NCI-H1092 treated with DMSO at 0.1 percent for 48 hours (cell line): ENCODE measurements around the gene DDR2.
"Not testable (repeated sequence)": the region's sequence is repeated elsewhere in the genome, so short reads cannot be mapped to it uniquely, and the experiment has no call there.

Experiments used
- DNase-seq: peaks from one replicate; lab custom pipeline; 2025; lab: John Stamatoyannopoulos, UW

Gene DDR2

DNA sequence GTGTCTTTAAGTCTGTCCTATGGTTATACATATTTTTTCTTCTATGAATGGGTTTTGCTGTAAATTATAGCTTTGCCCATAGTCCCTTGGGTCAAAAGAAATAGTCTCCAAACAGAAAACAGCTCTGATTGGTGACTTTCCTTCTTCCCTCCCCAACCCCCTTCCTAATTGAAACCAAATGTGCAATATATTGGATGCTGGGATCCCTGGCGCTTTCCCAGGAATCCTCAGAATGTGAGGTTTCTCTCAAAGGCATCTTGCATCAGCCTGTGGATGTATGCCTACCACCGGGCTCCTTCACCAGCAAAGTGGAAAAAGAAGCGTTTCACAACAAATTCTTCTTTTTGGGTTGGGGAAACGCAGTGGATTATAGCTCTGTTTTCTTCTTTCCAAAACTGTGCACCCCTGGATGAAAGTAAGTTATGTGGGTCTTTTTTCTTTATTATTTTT, at the start of gene DDR2:
Gene DDR2, plus strand, starts transcription at position 248 of the 450 bp plus-strand sequence. CDS start 86,600 bp downstream, outside the sequence.
- no peak for DNase-seq

DNA sequence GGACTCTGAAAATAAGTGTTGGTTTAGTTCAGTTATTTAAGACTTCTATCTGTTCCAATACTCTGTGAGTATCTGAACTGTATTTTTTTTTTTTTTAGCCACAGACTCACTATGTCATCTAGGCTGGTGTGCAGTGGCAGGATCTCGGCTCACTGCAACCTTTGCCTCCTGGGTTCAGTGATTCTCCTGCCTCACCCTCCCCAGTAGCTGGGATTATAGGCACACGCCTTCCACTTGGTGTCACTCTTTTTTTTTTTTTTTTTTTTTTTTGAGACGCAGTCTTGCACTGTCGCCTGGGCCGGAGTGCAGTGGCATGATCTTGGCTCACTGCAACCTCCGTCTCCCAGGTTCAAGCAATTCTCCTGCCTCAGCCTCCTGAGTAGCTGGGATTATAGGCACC, 49.4 kb upstream of the DDR2 start:
- DNase-seq = not testable (repeated sequence)

DNA sequence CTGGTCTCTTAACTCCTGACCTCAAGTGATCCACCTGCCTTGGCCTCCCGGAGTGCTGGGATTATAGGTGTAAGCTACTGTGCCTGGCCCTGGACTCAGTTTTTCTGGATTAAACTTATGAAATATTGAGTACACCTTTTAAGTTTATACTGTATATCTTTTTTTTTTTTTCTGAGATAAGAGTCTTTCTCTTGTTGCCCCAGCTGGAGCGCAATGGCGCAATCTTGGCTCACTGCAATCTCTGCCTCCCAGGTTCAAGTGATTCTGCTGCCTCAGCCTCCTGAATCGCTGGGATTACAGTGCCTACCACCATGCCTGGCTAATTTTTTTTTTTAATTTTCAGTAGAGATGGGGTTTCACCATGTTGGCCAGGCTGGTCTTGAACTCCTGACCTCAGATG, 47.2 kb upstream of the DDR2 start:
- DNase-seq = not testable (repeated sequence)

DNA sequence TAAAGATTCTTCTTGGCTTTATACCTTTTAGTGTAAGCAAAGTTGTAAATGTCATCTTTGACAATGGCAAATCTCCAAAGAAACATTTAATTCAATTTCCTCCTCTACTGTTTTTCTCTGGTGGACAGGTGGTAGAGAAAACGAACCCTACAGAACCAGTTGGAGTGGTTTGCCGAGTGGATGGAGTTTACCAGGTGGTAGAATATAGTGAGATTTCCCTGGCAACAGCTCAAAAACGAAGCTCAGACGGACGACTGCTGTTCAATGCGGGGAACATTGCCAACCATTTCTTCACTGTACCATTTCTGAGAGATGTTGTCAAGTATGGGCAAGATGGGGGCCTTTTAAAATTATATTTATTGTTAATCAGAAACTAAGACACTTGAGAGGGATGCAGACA, 44.9 kb upstream of the DDR2 start:
- DNase-seq = peak; percentile 60

DNA sequence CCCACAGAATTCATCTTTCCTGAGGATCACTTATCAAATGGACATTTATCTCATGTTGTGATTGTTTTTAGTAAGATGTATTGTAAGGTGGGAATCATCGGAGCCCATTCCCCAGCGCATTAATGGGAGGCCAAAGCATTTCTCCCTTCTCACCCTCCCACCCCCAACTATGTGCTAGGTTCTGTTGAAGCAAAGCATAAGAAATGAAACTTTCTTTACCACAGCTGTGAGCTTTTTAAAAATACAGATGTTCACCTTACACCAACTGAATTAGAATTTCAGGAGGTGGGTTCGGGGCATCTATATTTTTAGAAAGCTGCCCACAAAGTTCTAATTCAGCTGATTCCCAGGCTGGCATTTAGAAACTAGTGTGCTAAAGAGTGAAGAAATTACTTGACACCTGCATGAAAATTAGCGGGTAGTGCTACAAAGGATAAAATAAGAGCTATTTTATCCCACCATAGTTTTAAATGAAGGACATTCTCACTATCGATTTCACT, 44.5 kb upstream of the DDR2 start:
- no peak for DNase-seq

DNA sequence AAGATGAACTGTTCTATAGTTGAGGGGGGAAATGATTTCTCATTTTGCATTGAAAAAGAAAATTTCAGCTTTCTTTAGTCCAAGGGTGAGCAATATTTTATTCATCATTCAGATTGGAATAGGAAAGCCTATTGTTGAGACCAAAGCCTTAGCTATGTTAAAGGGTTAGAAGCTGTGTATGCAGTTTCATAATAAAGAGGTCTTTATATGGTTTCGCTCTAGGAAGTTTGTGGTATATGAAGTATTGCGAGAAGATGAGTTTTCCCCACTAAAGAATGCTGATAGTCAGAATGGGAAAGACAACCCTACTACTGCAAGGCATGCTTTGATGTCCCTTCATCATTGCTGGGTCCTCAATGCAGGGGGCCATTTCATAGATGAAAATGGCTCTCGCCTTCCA, 42.2 kb upstream of the DDR2 start:
- no peak for DNase-seq

DNA sequence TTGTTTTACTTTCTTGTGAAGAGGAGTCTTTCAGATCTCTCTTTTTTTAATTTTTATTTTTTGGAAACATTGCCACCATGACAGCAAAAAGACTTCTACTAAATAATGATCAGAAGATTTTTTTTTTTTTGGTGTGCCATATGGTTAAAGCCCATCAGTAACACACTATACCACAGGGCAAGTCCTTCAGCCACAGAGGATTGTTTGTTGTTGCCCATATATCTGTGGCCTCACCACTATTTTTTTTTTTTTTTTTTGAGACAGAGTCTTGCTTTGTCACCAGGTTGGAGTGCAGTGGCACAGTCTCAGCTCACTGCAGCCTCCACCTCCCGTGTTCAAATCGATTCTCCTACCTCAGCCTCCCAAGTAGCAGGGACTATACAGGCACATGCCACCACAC, 41.6 kb upstream of the DDR2 start:
- DNase-seq = no peak

DNA sequence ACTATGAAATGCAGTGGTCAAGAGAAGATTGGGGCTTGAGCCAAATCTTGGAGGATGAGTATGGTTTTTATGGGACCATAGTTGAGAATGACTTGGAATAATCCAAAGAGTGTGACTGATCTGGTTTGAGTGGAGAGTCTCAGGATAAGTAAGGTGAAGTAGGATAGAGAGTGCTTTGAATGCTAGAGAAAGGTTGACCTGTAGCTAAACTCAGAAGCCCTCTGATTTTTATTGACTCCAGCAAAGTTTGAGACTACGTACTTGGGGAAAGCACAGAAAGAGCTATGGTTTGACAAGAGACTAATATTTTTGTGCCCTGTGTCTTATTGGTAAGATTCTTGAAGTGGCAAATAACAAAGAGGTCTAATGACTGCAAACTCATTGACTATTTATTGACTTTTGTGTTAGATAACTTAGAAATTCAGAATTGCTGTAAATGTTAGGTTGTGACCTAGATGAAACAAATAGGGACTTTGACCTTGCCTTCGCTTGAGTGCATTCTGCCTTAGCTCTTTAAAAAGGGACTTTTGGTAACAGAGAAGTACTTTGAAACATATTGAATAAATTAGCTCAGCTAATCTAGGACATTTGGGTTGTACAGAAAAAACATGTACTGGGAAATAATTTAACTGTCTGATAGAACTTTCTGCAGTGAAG, 35.6 kb upstream of the DDR2 start:
- no peak for DNase-seq

DNA sequence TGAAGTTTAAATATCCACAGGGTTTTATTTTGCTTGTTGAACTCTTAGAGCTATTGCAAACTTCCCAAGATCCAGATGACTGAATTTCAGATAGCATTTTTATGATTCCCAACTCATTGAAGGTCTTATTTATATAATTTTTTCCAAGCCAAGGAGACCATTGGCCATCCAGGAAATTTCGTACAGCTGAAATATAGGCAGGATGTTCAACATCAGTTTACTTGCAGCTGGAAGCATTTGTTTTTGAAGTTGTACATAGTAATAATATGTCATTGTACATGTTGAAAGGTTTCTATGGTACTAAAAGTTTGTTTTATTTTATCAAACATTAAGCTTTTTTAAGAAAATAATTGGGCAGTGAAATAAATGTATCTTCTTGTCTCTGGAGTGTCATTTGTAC, 32.8 kb upstream of the DDR2 start:
- no peak for DNase-seq

DNA sequence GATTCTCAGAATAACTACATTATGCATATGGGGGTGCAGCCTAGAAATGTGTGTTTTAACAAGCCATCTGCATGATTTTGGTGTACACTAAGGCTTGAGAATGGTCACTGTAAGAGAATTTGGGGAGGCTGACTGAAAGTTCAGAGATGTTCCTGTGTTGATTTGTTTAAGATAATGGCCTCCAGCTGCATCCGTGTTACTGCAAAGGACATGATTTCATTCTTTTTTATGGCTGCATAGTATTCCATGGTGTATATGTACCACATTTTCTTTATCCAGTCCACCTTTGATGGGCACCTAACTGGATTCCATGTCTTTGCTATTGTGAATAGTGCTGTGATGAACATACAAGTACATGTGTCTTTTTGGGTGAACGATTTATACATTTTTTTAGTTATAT, 29.1 kb upstream of the DDR2 start:
- DNase-seq = not testable (repeated sequence)

DNA sequence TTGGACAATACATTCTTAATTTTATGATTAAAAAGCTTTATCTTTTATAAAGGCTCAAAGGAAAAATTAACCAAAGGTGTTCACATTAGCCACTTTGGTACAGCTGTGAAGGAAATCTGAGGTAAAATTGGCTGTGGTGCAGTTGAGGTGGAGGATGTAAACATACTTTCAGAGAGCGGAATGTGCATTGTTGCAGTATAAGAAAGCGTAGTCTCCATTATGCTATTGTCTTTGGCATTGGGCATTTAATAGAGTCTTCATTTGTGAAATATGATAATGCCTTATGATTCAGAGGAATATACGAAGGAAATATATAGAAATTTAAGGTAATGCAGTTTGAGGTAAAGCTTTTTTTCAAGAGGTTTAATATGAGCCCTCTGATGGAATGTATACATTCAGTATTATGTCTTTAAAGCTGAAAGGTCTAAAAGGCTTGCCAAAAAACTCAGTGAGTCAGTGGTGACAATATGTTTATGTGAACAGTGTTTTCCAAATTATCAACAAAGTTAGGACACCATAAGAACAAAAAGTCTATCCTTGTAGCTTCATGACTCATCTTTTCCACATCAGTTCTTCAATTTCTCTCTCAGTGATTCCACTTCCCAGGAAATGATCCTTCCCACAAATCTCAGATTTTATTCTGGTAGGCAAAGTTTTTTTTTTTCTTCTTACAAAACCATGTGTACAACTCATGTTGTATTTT, 26.9 kb upstream of the DDR2 start:
- DNase-seq = no peak

DNA sequence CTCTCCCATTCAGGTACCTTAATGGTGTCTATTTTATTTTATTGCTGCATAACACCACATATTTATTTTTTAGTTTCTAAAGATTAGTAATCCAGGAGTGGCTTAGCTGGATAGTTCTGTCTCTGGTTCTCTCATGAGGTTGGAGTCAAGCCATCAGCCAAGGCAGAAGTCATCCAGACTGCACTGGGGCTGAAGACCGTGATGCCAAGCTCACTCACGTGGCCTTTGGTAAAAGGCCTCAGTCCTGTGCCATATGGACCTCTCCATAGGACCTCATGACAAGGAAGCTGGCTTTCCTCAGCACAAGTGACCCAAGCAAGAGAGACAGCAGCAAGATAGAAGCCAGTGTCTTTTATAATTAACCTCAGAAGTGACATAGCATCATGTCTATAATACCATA, 23.0 kb upstream of the DDR2 start:
- DNase-seq = no peak

DNA sequence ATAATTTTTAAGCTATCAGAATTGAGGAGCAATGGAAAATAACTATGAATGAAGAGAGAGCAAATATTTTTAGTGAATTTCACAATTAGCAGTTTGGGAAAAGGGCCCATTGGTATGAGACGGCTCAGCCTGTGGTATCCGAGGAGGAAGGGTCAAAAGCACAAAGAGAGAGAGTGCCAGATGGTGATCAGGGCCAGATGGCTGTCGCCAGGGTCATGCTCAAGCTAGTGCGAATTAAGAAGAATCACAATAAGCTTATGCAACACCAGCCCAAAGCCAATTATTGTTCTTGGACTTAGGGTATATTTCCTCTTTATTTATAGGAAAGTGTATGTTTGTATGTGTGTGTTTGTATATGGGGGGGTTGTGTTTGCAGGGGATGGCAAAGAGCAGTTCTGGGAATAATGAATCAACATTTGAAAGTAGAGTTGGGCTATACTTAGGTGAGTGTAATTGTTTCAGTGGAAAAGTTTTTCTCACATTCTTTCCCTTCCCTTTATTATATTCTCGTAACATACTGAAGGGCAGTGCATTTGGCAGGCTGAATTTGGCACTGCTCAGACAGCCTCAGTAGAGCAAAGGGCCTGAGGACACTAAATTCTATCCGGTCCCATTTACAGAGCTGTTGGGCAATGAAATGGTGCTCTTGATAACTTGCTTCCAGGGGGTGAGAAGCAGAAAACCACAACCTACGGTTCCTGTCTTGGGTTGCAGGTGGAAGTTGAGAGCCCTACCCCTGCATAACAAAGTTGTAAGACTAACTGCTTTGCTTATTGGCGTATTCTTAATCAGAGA, 19.5 kb upstream of the DDR2 start:
- no peak for DNase-seq

DNA sequence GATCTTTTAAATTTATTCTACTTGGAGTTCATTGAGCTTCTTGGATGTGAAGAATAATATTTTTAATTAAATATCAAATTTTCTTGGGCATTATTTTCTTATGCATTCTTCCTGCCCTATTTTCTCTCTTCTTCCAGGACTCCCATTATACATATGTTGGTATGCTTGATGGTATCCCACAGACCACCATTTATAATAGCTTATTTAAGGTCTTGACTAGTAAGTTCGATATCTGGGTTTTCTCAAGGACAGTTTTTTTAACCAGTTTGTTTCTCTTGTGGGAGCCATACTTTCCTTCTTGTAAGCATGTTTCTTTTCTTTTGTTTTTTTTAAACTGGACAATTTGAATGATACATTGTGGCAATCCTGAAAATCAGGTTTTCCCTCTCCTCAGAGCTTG, 15.4 kb upstream of the DDR2 start:
- DNase-seq = no peak

DNA sequence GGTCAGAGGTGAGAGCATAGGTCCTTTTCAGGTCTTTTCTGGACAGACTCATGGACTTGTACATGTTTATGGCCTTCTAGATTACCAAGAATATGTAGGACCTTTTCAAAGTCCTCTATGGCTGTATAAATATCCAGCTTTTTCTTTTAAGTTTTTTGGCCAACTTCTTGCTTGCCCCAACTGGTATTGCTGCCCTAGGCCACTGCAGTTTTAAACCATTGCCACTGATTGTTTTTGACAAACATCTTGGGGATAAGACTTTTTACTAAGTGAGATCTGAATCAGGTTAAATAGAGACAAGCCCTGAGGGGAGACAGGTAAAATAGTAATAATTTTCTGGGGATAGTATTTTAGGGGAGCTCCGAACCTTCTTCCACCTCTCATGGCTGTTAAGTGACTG, 14.8 kb upstream of the DDR2 start:
- no peak for DNase-seq

DNA sequence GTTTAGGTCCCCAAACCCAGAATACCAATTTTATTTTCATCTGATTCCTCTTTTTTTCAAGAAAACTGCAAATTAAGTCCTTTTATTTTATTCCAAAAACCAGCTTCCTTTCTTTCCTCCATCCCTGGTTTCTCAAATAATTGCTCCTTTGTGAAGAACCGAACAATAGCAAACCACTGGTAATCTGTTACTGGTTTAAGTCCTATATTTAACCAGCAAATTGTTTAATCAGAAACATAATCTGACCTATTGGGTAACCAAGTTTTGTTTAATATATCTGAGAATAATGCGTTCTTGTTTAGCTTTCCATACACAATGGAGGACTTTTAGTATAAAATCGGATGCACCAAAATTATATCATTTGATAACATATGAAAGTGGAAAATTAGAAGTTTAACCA, 13.2 kb upstream of the DDR2 start:
- no peak for DNase-seq

DNA sequence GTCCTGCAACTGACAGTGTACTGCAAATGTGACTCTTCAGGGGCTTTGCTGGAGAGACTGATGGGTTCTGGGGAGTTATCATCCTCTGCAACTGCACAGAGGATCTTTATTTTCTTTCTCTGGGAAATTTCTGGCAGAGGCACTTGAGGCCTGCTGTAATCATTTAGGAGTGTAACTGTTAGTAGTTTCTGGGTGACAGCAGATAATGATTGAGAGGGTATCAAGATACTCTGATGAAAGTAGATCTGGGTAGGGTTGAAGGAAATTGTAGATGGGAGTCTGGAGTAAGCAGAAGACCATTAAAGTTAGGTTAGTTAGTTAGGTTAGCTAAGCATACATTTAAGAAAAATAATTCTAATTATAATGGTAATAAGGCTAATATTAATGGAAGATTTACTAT, 11.0 kb upstream of the DDR2 start:
- DNase-seq = no peak

DNA sequence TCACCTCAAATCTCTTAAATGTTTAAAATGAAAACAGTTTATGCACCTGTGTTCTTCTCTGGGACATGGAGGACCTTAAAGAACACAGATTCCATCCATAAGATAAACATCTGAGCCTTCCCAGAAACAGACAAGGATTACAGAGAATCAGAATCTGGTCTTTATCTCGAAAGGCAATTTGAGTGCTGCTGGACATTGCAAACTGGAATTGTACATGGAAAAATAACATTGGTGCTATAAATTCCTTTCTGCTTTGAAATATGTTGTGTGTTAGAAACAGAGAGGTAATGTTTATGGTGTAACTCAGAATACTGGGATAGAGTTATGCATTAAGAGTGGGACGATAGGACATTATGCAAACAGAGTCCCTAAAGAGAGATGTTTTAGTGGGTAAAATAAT, 6.6 kb upstream of the DDR2 start:
- DNase-seq = no peak

DNA sequence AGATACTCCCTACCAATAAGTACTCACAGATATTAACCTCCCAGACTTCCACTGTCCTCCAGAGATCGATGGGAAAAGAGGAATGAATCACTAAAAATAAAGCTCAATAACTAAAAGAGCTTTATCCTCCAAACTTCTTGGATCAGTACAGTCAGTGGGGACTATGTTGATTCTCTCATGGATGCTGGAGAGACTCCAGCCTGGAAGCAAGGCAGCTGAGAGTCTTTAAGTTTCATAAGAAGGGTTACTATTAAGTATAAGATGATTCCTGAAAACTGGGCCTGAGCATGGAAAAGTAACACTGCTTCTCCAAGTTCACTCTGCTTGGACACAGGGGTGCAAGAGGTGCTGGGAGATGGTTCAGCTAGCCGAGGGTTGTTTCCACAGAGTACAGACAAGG, 6.2 kb upstream of the DDR2 start:
- DNase-seq = no peak

DNA sequence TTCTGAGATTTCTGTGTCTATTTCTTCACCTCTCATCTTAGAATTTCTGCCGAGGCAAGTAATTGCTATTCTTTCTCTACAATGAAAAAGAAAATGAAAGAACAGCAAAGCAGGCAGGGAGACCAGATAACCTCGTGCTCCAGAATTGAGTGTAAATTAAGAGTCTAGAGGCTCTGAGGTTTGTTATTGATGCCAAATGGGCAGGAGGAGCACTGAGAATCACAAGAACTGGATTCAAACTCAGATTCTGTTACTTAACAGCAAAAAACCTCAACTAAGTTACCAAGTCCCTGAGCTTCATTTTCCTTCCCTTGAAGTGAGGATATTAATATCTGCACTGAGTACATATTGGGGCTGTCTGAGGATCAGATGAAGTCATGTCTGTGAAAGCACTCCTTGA, 5.5 kb upstream of the DDR2 start:
- no peak for DNase-seq

DNA sequence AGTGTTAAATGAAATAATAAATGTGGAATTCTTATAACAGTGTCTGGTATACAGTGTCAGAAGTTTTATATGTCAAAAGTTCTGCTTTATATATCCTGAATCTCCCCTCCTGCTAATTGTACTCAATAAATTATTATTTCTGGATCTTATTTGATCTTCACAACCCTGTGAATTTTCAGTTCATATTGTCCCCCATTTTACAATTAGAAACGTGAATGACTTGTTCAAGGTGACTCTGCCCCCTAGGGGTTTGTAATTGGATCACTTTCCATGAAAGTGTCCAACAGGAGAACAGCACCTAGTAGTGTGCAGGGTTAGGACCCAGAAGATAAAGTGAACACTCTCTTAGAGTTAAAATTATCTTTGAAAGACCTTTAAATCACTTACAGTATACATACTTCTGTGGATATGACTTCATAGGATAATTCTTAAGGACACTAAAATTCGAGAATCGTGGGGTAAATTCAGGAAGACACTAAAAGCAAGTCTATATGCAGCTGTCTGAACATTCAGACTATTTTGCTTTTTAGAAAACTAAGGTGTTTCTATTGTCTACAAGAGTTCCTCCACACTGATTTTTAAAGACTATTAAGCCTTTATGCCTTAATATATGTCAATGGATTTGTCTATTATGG, 4.5 kb upstream of the DDR2 start:
- DNase-seq = no peak

DNA sequence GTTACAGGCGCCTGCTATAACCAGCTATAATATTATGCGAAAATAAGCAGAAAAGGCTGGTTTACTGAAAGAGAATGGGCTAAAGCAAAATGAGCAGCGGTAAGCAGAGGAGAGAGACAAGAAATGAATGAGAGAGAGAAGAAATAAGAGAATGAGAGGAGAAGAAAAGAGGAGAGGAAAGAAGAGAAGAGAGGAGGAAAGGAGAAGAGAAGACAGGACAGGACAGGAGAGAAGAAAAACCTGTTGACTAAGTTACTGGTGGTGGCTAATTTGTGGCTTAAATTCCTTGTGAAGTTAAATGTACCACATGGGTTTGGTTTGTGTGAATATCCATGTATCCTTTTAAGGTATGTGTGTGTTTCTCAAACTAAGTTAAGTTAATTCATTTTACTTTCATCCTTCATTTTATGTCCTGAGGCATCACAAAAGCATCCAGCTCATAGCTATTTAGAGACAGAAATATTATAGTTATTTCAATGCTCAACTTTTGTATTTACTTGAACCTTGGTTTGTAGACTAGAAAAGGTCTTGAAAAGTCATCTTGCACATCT, 3.1 kb upstream of the DDR2 start:
- no peak for DNase-seq
